Naive thymus-derived CD4-positive, alpha-beta T cell (primary cell): ENCODE data around the gene PTX4. TPM values are rescaled to one million over a fixed set of nuclear protein-coding genes. Genes with fewer than 3 reads are reported as not detected.

Experiments
- ATAC-seq: fragments of 150-1000 bp; cut with Tn5 transposase; 2 replicates; pipeline ENCODE4 v1.10.0; 2021; ENCODE audit warnings: mild to moderate bottlenecking, moderate library complexity
- CTCF ChIA-PET: fragments of 350-600 bp; sonication (Branson Sonifier 250); formaldehyde crosslinking; loops from one replicate; lab custom pipeline; 2021; ENCODE audit warnings: antibody characterized with exemption; lab: Charles Lee
- POLR2A ChIA-PET: fragments of 350-600 bp; sonication (Branson Sonifier 250); formaldehyde crosslinking; loops from one replicate; lab custom pipeline; 2021; ENCODE audit warnings: antibody characterized with exemption, inconsistent platforms; lab: Charles Lee
- DNase-seq, 9 donors: peaks; one replicate each; pipeline versions ENCODE4 v3.0.0 to v3.0.0-alpha.2; 2020 to 2022; ENCODE audit warnings: mixed read lengths in 1 of 9
- H3K27ac ChIP-seq: one replicate; pipeline ENCODE4 v1.7.0; 2013; ENCODE audit warnings: mild to moderate bottlenecking, low read depth, low read length, moderate library complexity
- H3K27me3 ChIP-seq, 2 donors: one replicate each; pipeline ENCODE4 v1.7.0; 2013; ENCODE audit warnings: low read length in 2 of 2, mild to moderate bottlenecking in 2 of 2, moderate library complexity in 2 of 2; ENCODE audit not compliant: control insufficient read depth in 2 of 2, insufficient read depth in 2 of 2
- H3K36me3 ChIP-seq, 3 experiments: 1 replicate in 2 of 3; 2 replicates in 1 of 3; pipeline ENCODE4 v1.7.0; 2013; ENCODE audit warnings: low read length in 3 of 3, mild to moderate bottlenecking in 3 of 3, moderate library complexity in 1 of 3; ENCODE audit not compliant: insufficient read depth in 3 of 3, control insufficient read depth in 2 of 3
- H3K4me1 ChIP-seq, 2 donors: one replicate each; pipeline ENCODE4 v1.7.0; 2013; ENCODE audit warnings: low read length in 2 of 2, mild to moderate bottlenecking in 2 of 2, moderate library complexity in 1 of 2; ENCODE audit not compliant: control insufficient read depth in 2 of 2, insufficient read depth in 2 of 2
- H3K4me3 ChIP-seq: 2 replicates; pipeline ENCODE4 v1.7.0; 2013; ENCODE audit warnings: mild to moderate bottlenecking, low read length
- H3K9me3 ChIP-seq, 3 experiments: 1 replicate in 2 of 3; 2 replicates in 1 of 3; pipeline ENCODE4 v1.7.0; 2013; ENCODE audit warnings: low read length in 3 of 3; ENCODE audit not compliant: control insufficient read depth in 2 of 3
- H3K27ac Mint-ChIP-seq, 9 donors: one replicate each; pipeline ENCODE4 v1.8.0; 2020 to 2022; ENCODE audit warnings: mixed read lengths in 9 of 9, mild to moderate bottlenecking in 8 of 9, moderate library complexity in 5 of 9, inconsistent platforms in 2 of 9
- H3K27me3 Mint-ChIP-seq, 5 donors: one replicate each; pipeline ENCODE4 v1.8.0; 2021 to 2022; ENCODE audit warnings: mixed read lengths in 5 of 5, mild to moderate bottlenecking in 1 of 5
- H3K36me3 Mint-ChIP-seq, 5 donors: one replicate each; pipeline ENCODE4 v1.8.0; 2020 to 2022; ENCODE audit warnings: mixed read lengths in 5 of 5, mild to moderate bottlenecking in 3 of 5, inconsistent platforms in 1 of 5
- H3K4me1 Mint-ChIP-seq, 7 donors: one replicate each; pipeline ENCODE4 v1.8.0; 2020 to 2022; ENCODE audit warnings: mixed read lengths in 7 of 7, mild to moderate bottlenecking in 3 of 7, inconsistent platforms in 1 of 7
- H3K4me3 Mint-ChIP-seq, 10 donors: one replicate each; pipeline ENCODE4 v1.8.0; 2020 to 2022; ENCODE audit warnings: mild to moderate bottlenecking in 10 of 10, mixed read lengths in 10 of 10, moderate library complexity in 6 of 10, inconsistent platforms in 2 of 10
- H3K9me3 Mint-ChIP-seq, 11 donors: one replicate each; pipeline ENCODE4 v1.8.0; 2020 to 2022; ENCODE audit warnings: mixed read lengths in 11 of 11, mild to moderate bottlenecking in 4 of 11, inconsistent platforms in 1 of 11, moderate library complexity in 1 of 11
- intact Hi-C, 2 donors: fragments of 100-400 bp; cut with micrococcal nuclease; formaldehyde crosslinking; loops; one replicate each; pipeline ENCODE4 v1.15.1; 2023
- polyA plus RNA-seq, 2 donors: library from polyadenylated mRNA; unstranded; fragments of 300-500 nt; fragmentation: Illumina TruSeq; gene quantifications; one replicate each; pipeline ENCODE4 v1.2.3, GENCODE V29; 2021
- total RNA-seq, 6 experiments: library from RNA in 5 of 6; stranded (reverse) in 5 of 6; gene quantifications; 1 replicate in 5 of 6; 2 replicates in 1 of 6; pipeline ENCODE4 v1.2.3 and lab custom pipeline; 2021 to 2026

PTX4 gene
- total and polyA plus RNA-seq, 7 experiments from 2014 or later: 0.24 to 0.64 TPM; not detected in 5

DNA sequence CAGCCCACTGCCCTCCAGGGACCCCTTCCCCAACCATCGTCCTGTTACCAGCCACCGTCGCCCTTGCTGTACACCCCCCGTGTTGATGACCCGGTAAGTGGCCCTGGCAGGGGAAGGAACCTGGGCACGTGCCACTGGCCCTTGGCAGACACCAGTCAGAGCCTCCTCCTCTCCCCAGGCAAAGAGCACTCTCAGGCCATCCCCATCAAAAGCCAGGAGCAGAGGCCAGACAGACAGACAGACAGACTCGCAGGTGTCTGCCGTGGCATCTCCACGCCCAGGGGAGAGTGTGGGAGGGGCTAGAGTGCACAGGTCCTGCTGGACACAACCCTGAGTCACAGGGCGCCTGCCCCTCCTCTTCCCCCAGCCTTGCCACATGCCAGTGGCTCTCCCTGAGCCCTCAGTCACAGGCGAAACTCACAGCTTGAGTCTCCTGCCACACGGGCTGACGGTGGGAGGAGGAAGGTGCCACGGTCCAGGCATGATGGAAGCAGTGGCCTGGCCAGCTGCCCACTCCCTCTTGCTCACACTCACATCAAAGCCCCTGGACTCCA is 21.7 kb downstream of the PTX4 start:
- Mint-ChIP-seq H3K4me3 (peak overlapping the region in 1 of 10 donors; percentile 45), H3K4me1 (peaks cover 4 to 30% (median 27%) of the 10 kb centered on the region in 7 donors), H3K9me3 (no peaks in the 10 kb centered on the region), H3K27me3 (no peaks in the 10 kb centered on the region), H3K27ac (no peak overlapping the region), H3K36me3 (peaks cover 0 to 13% (median 0%) of the 10 kb centered on the region in 5 donors)
- ChIA-PET CTCF (no interaction called here), POLR2A (no interaction called here)
- DNase-seq (no peak), ATAC-seq (peak; percentile 57)
- Histone ChIP-seq H3K36me3 (peaks cover 0 to 23% (median 4%) of the 10 kb centered on the region in 3 experiments), H3K9me3 (no peaks in the 10 kb centered on the region), H3K27me3 (no peaks in the 10 kb centered on the region), H3K27ac (no peak overlapping the region), H3K4me3 (no peak overlapping the region), H3K4me1 (no peaks in the 10 kb centered on the region)
- intact Hi-C loops: no loop called here

DNA sequence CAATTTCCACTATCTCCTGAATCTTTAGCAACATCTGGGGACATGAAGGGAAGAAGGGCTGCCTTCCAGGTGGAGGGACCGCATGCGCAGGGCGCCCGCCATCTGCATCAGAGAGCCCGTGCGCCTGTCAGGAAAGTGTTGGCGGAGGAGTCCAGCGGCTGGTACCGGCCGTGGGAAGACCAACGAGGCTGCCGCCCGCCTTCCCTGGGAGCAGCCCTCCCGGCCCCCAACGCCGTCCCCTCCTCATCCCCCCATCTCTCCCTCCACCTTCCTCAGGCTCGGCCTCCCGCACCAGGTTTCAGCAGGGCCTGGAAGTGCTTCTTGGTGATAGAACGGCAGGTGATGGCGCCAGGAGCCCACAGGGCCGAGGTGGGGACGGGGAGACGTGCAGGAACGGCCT is 22.7 kb downstream of the PTX4 start:
- Mint-ChIP-seq H3K27ac (peak overlapping the region in 1 of 9 donors; percentile 17), H3K4me1 (peaks cover 0 to 28% (median 19%) of the 10 kb centered on the region in 7 donors), H3K36me3 (peaks cover 0 to 13% (median 0%) of the 10 kb centered on the region in 5 donors), H3K27me3 (no peaks in the 10 kb centered on the region), H3K4me3 (no peak overlapping the region), H3K9me3 (no peaks in the 10 kb centered on the region)
- ChIA-PET POLR2A (no interaction called here), CTCF (no interaction called here)
- H3K9me3 ChIP-seq: no peaks in the 10 kb centered on the region
- H3K27me3 ChIP-seq: no peaks in the 10 kb centered on the region
- intact Hi-C loops: no loop called here
- H3K4me3 ChIP-seq: no peak overlapping the region
- H3K4me1 ChIP-seq: no peaks in the 10 kb centered on the region
- H3K36me3 ChIP-seq: peaks cover 0 to 32% (median 4%) of the 10 kb centered on the region in 3 experiments
- ATAC-seq (no peak), DNase-seq (no peak)
- H3K27ac ChIP-seq: no peak overlapping the region

DNA sequence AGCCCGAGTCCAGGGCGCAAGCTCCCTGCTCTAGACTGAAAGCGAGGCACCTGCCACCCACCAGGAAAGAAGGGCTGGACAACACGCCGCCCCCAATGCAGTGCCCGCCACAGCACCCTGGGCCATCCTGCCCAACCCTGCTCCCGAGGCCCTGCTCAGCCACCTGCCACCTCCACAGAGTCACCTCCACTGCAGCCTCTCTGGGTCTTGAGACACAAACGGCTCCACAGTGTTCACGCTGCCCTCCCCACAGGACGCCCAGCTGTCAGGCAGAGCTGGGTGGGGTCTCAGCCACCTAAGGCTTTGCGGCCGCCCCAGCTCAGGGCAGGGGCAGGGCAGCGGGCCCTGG is 23.2 kb downstream of the PTX4 start:
- Histone ChIP-seq H3K9me3 (no peaks in the 10 kb centered on the region), H3K27me3 (no peaks in the 10 kb centered on the region), H3K27ac (no peak overlapping the region), H3K36me3 (peaks cover 0 to 37% (median 4%) of the 10 kb centered on the region in 3 experiments), H3K4me1 (no peaks in the 10 kb centered on the region), H3K4me3 (no peak overlapping the region)
- intact Hi-C loops: no loop called here
- DNase-seq: no peak
- no peaks in the 10 kb centered on the region for H3K9me3 Mint-ChIP-seq
- ChIA-PET CTCF (no interaction called here), POLR2A (no interaction called here)
- peaks cover 0 to 13% (median 0%) of the 10 kb centered on the region in 5 donors for H3K36me3 Mint-ChIP-seq
- ATAC-seq: no peak
- H3K4me1 Mint-ChIP-seq: peaks cover 0 to 23% (median 14%) of the 10 kb centered on the region in 7 donors
- H3K27me3 Mint-ChIP-seq: no peaks in the 10 kb centered on the region
- no peak overlapping the region for H3K4me3 Mint-ChIP-seq
- no peak overlapping the region for H3K27ac Mint-ChIP-seq

DNA sequence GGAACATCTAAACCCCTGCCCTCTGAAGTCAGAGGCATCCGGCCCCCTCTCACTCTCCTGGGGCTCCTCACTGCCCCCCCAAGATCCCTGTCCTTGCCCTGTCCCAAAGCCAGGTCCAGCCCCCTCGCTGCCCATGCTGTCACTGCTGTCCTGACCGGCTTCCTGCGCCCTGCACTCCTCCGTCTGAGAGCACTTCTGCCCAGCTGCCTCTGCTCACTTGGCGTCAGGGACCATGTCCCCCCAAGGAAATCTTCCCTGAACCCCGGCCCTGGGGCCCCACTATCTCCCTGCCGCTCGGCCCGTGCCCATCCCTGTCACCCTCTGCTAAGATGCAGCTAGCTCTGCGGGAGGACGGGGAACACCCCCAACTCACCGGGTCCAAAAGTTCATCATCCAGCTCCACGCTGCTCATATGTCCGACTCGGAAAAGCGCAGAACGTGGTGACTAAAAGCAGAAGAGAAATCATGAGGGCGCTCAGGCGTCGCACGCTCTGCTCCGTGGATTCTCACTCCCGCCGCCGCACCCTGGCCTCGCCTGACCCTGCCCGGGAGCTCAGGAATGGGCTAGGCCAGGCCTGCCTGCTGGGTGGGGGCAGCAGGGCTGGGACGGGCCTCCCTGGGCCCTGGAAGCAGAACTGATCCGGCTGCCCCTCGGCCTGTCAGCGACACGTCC is 23.7 kb downstream of the PTX4 start:
- DNase-seq (no peak), ATAC-seq (no peak)
- ChIA-PET CTCF (no interaction called here), POLR2A (no interaction called here)
- no peaks in the 10 kb centered on the region for H3K9me3 Mint-ChIP-seq
- H3K4me1 Mint-ChIP-seq: peaks cover 0 to 20% (median 9%) of the 10 kb centered on the region in 7 donors
- H3K36me3 ChIP-seq: peaks cover 0 to 43% (median 8%) of the 10 kb centered on the region in 3 experiments
- H3K27ac Mint-ChIP-seq: no peak overlapping the region
- no peak overlapping the region for H3K27ac ChIP-seq
- H3K27me3 Mint-ChIP-seq: no peaks in the 10 kb centered on the region
- intact Hi-C loops: no loop called here
- H3K36me3 Mint-ChIP-seq: peaks cover 0 to 13% (median 0%) of the 10 kb centered on the region in 5 donors
- H3K9me3 ChIP-seq: no peaks in the 10 kb centered on the region
- H3K4me3 ChIP-seq: no peak overlapping the region
- no peaks in the 10 kb centered on the region for H3K27me3 ChIP-seq
- no peaks in the 10 kb centered on the region for H3K4me1 ChIP-seq
- H3K4me3 Mint-ChIP-seq: no peak overlapping the region

DNA sequence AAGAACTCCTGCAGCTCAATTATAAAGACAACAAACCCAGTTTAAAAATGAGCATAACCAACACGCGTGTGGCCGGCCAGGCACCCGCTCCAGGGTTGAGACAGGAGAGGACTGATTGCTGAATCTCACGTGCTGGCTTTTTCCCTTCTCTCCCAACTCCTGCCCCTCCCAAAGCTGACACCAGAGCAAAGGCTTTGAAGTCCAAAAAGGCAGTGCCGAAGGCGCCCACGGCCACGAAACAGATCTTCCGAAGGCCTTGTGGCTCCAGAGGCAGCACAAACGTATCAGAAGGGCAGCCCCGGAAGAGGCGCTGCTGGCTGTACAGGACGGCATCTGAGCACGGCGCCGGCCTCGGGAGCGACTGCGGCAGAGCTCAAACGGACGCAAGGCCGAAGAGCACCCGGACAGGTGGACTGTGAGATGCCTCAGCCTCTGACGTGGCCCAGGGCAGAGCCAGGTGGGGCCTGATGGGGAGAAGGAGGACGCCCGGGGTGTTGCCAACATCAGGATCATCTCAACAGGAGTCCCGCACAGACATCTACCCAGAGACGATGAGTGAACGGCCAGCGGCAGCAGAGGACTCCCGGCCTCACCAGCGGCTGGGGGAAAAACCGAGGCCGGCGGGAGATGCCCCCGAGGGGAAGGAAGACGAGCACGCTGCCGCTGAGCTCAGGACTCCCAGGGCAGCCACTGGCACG is 24.4 kb downstream of the PTX4 start:
- H3K36me3 Mint-ChIP-seq: peaks cover 0 to 13% (median 0%) of the 10 kb centered on the region in 5 donors
- H3K27me3 Mint-ChIP-seq: no peaks in the 10 kb centered on the region
- Histone ChIP-seq H3K27me3 (no peaks in the 10 kb centered on the region), H3K4me1 (no peaks in the 10 kb centered on the region), H3K36me3 (peaks cover 0 to 46% (median 11%) of the 10 kb centered on the region in 3 experiments), H3K4me3 (no peak overlapping the region), H3K27ac (no peak overlapping the region), H3K9me3 (no peaks in the 10 kb centered on the region)
- DNase-seq: no peak
- POLR2A ChIA-PET: interaction anchor here (0.6 kb wide), 1 partner anchor 1517 kb away, joined by 3 read pairs; no protein-coding TSS in a partner anchor
- H3K4me1 Mint-ChIP-seq: peaks cover 0 to 16% (median 4%) of the 10 kb centered on the region in 7 donors
- H3K27ac Mint-ChIP-seq: no peak overlapping the region
- intact Hi-C loops: no loop called here
- CTCF ChIA-PET: no interaction called here
- ATAC-seq: no peak
- no peak overlapping the region for H3K4me3 Mint-ChIP-seq
- H3K9me3 Mint-ChIP-seq: no peaks in the 10 kb centered on the region

DNA sequence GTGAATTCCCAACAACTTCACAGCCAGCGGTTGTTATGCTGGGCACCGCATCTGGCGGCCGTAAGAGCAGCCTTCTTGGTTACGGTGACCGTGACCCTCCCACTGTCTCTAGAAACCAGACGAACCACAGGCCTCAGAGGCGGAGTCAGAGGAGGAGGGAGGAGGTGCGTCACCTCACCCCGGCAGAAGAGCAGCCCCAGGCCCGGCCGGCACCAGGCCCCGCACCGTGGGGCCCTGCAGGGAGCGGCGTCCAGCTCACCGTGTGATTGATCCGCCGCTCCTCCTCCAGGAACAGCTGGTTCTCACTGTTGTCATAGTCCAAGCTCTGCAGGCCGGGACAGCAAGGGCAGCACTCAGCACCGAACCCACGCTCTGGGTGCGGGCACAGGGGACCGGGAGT is 27.6 kb downstream of the PTX4 start:
- DNase-seq: no peak
- Mint-ChIP-seq H3K27ac (no peak overlapping the region), H3K9me3 (no peaks in the 10 kb centered on the region), H3K4me3 (no peak overlapping the region), H3K36me3 (peaks cover 0 to 16% (median 0%) of the 10 kb centered on the region in 5 donors), H3K27me3 (no peaks in the 10 kb centered on the region), H3K4me1 (peaks cover 0 to 6% (median 0%) of the 10 kb centered on the region in 7 donors)
- POLR2A ChIA-PET: no interaction called here
- Histone ChIP-seq H3K27ac (no peak overlapping the region), H3K4me1 (no peaks in the 10 kb centered on the region), H3K4me3 (no peak overlapping the region), H3K27me3 (no peaks in the 10 kb centered on the region), H3K36me3 (peaks cover 0 to 72% (median 11%) of the 10 kb centered on the region in 3 experiments), H3K9me3 (no peaks in the 10 kb centered on the region)
- intact Hi-C loops: no loop called here
- no peak for ATAC-seq
- CTCF ChIA-PET: no interaction called here
